HepG2 (cell line): ENCODE results near the gene ZBTB8OS. TPM values are rescaled to one million over a fixed set of nuclear protein-coding genes. Genes with fewer than 3 reads are reported as not detected.

Experiments used
- ATAC-seq: fragments of 200-7000 bp; cut with Tn5 transposase; 3 replicates; pipeline ENCODE4 v1.9.1; 2020; ENCODE audit warnings: mild to moderate bottlenecking, moderate library complexity
- BruUV-seq: library from RNA; stranded (reverse); fragments of 400-500 nt; replicated peaks from 2 replicates; lab custom pipeline; 2021; lab: Mats Ljungman, UMichigan
- CTCF ChIA-PET: fragments of 300-600 bp; formaldehyde crosslinking; extraction: SDS; loops from one replicate; lab custom pipeline; 2021; ENCODE audit warnings: low total read pairs, inconsistent platforms, low intra/inter-chr PET ratio; lab: Yijun Ruan, JAX
- POLR2A ChIA-PET: fragments of 350-600 bp; sonication (Branson Sonifier 250); formaldehyde crosslinking; loops from one replicate; lab custom pipeline; 2020; ENCODE audit warnings: antibody characterized with exemption, inconsistent platforms; lab: Yijun Ruan, JAX
- DNase-seq: peaks from one replicate; pipeline ENCODE4 v3.0.0-alpha.2; 2015; ENCODE audit warnings: low spot score
- FAIRE-seq: peaks from 3 replicates; lab custom pipeline; 2011; peaks lifted over from hg19 to GRCh38; lab: Jason Lieb, UNC
- H2AFZ ChIP-seq: one replicate; pipeline ENCODE4 v1.6.1; 2011; ENCODE audit warnings: low read length, inconsistent platforms
- H3K27ac ChIP-seq: fragments of 300-600 bp; 3 replicates; pipeline ENCODE4 v1.8.0; 2011; ENCODE audit warnings: mixed run types, mild to moderate bottlenecking, mixed read lengths, low read length, inconsistent platforms; ENCODE audit not compliant: insufficient read depth; ENCODE audit errors: extremely low read length
- H3K27me3 ChIP-seq, 2 experiments: fragments of 200-600 bp in 1 of 2; 2 replicates in 1 of 2; 3 replicates in 1 of 2; pipeline versions ENCODE4 v1.6.0 to v1.8.0; 2011; ENCODE audit warnings: low read length in 2 of 2, mild to moderate bottlenecking in 2 of 2, moderate library complexity in 2 of 2, inconsistent platforms in 1 of 2; ENCODE audit not compliant: insufficient read depth in 2 of 2, control insufficient read depth in 1 of 2
- H3K36me3 ChIP-seq, 2 experiments: fragments of 200-600 bp in 1 of 2; replicated peaks in 1 of 2; 2 replicates in 1 of 2; 3 replicates in 1 of 2; pipeline versions ENCODE4 v1.5.1 to v1.8.0; 2011; ENCODE audit warnings: low read length in 2 of 2, inconsistent platforms in 1 of 2; ENCODE audit not compliant: insufficient read depth in 2 of 2, control insufficient read depth in 1 of 2
- H3K4me1 ChIP-seq: 2 replicates; pipeline ENCODE4 v1.5.1; 2012; ENCODE audit warnings: low read length, inconsistent platforms; ENCODE audit not compliant: insufficient read depth
- H3K4me2 ChIP-seq: 2 replicates; pipeline ENCODE4 v1.6.0; 2011; ENCODE audit warnings: low read depth, low read length, inconsistent platforms
- H3K4me3 ChIP-seq, 3 experiments: fragments of 200-600 bp in 1 of 3; sonication (generic), shearing (Covaris generic) in 1 of 3; replicated peaks in 1 of 3; 2 replicates each; pipeline ENCODE4 v1.5.1; 2011 to 2016; ENCODE audit warnings: low read length in 3 of 3, inconsistent platforms in 2 of 3, low read depth in 2 of 3, mild to moderate bottlenecking in 2 of 3, control low read depth in 1 of 3, mixed read lengths in 1 of 3; ENCODE audit not compliant: insufficient read depth in 1 of 3
- H3K79me2 ChIP-seq: one replicate; pipeline ENCODE4 v1.6.1; 2011; ENCODE audit warnings: low read length, inconsistent platforms; ENCODE audit not compliant: insufficient read depth
- H3K9ac ChIP-seq: 2 replicates; pipeline ENCODE4 v1.6.0; 2011; ENCODE audit warnings: mild to moderate bottlenecking, low read depth, low read length, inconsistent platforms; ENCODE audit not compliant: insufficient read depth
- H3K9me3 ChIP-seq: 2 replicates; pipeline ENCODE4 v1.5.1; 2012; ENCODE audit warnings: mild to moderate bottlenecking, low read length
- H4K20me1 ChIP-seq: 2 replicates; pipeline ENCODE4 v1.6.0; 2011; ENCODE audit warnings: inconsistent platforms, mild to moderate bottlenecking, low read length, moderate library complexity; ENCODE audit not compliant: insufficient read depth
- ARNT ChIP-seq: fragments of 450-650 bp; IDR thresholded peaks from 2 replicates; pipeline ENCODE4 v1.6.1; 2017
- CC2D1A ChIP-seq: sonication (generic); formaldehyde crosslinking; IDR thresholded peaks from 2 replicates; pipeline ENCODE4 v1.8.1; 2023; ENCODE audit warnings: mild to moderate bottlenecking, missing genetic modification reagents
- CREB1 ChIP-seq, 2 experiments: fragments of 450-650 bp in 1 of 2; IDR thresholded peaks; 2 replicates each; pipeline ENCODE4 v1.6.1; 2016 to 2017; ENCODE audit warnings: control low read depth in 1 of 2, mild to moderate bottlenecking in 1 of 2, missing compliant biosample characterization in 1 of 2, missing genetic modification characterization in 1 of 2
- KDM5A ChIP-seq: fragments of 200-600 bp; sonication (generic); IDR thresholded peaks from 2 replicates; pipeline ENCODE4 v1.7.0; 2018; ENCODE audit warnings: antibody characterized with exemption, mild to moderate bottlenecking, low read length, borderline replicate concordance
- NFATC3 ChIP-seq: sonication (generic); formaldehyde crosslinking; IDR thresholded peaks from 2 replicates; pipeline ENCODE4 v1.5.1; 2020; ENCODE audit warnings: mild to moderate bottlenecking, missing genetic modification reagents
- PHF5A ChIP-seq: IDR thresholded peaks from one replicate; pipeline ENCODE4 v1.6.1; 2018; ENCODE audit warnings: low read depth, missing genetic modification reagents; ENCODE audit not compliant: unreplicated experiment
- REL ChIP-seq: sonication (generic); formaldehyde crosslinking; conservative IDR thresholded peaks from 2 replicates; pipeline ENCODE4 v1.8.0; 2022; ENCODE audit warnings: mild to moderate bottlenecking, missing genetic modification reagents, moderate library complexity
- STAG1 ChIP-seq: sonication (generic); formaldehyde crosslinking; IDR thresholded peaks from 2 replicates; pipeline ENCODE4 v1.4.0; 2020; ENCODE audit warnings: missing genetic modification reagents
- TAF1 ChIP-seq: sonication (generic); formaldehyde crosslinking; IDR thresholded peaks from 2 replicates; pipeline ENCODE4 v1.4.0; 2020; ENCODE audit warnings: missing genetic modification reagents
- ZC3H4 ChIP-seq: sonication (generic); formaldehyde crosslinking; IDR thresholded peaks from 2 replicates; pipeline ENCODE4 v1.4.0; 2020; ENCODE audit warnings: missing genetic modification reagents, borderline replicate concordance
- ZNF460 ChIP-seq: sonication (generic); formaldehyde crosslinking; IDR thresholded peaks from 2 replicates; pipeline ENCODE4 v1.5.1; 2020; ENCODE audit warnings: missing genetic modification reagents, mild to moderate bottlenecking, borderline replicate concordance
- ZNF782 ChIP-seq: sonication (generic); formaldehyde crosslinking; IDR thresholded peaks from 2 replicates; pipeline ENCODE4 v1.4.0; 2020; ENCODE audit warnings: missing genetic modification reagents, mild to moderate bottlenecking, borderline replicate concordance
- WGBS: methylation state at CpG from one replicate; pipeline ENCODE4 v1.1.6; 2017; ENCODE audit warnings: low lambda C conversion rate; 5-methylcytosine and 5-hydroxymethylcytosine counted together
- in situ Hi-C: cut with HindIII; loops from 2 replicates; pipeline ENCODE4 v1.10.0; 2017; ENCODE audit warnings: low pct_unique_long_range_greater_than_20kb; ENCODE audit not compliant: extremely low pct_ligation_motif_present
- intact Hi-C: fragments of 100-400 bp; cut with micrococcal nuclease; formaldehyde crosslinking; loops from one replicate; pipeline ENCODE4 v1.10.0; 2022; ENCODE audit not compliant: unreplicated experiment
- polyA plus RNA-seq, 8 experiments: library from polyadenylated mRNA; depleted of rRNA in 3 of 8; stranded (reverse) in 7 of 8; unstranded in 1 of 8; fragments of >200 nt; fragmentation: Illumina TruSeq in 4 of 8; extraction: Trizol in 4 of 8; gene quantifications; 2 replicates each; pipeline versions ENCODE4 v1.2.1 to v1.2.3, GENCODE V29; 2011 to 2016; ENCODE audit warnings: low read depth in 4 of 8, missing spikeins in 1 of 8, mixed read lengths in 1 of 8; ENCODE audit not compliant: insufficient read depth in 1 of 8
- total RNA-seq, 5 experiments: library from RNA; depleted of rRNA; stranded (reverse); fragments of >200 nt; fragmentation: Illumina TruSeq; extraction: Trizol; gene quantifications; 2 replicates each; pipeline ENCODE4 v1.2.3, GENCODE V29; 2016; ENCODE audit warnings: low read depth in 1 of 5
- TF ChIP-seq, protein P1 (sequence below): sonication (generic); formaldehyde crosslinking; IDR thresholded peaks from 2 replicates; pipeline ENCODE4 v1.4.0; 2020; ENCODE audit warnings: low read depth, missing genetic modification reagents
- TF ChIP-seq, protein P2 (sequence below): IDR thresholded peaks from 2 replicates; pipeline ENCODE4 v1.6.1; 2016; ENCODE audit warnings: missing genetic modification reagents, missing compliant biosample characterization

ZBTB8OS gene
- total and polyA plus RNA-seq, 2 of the 13 experiments (the other 11 are each of a cell fraction or from before 2014, with no cell fraction given), result 57.7 to 84.8 TPM

DNA sequence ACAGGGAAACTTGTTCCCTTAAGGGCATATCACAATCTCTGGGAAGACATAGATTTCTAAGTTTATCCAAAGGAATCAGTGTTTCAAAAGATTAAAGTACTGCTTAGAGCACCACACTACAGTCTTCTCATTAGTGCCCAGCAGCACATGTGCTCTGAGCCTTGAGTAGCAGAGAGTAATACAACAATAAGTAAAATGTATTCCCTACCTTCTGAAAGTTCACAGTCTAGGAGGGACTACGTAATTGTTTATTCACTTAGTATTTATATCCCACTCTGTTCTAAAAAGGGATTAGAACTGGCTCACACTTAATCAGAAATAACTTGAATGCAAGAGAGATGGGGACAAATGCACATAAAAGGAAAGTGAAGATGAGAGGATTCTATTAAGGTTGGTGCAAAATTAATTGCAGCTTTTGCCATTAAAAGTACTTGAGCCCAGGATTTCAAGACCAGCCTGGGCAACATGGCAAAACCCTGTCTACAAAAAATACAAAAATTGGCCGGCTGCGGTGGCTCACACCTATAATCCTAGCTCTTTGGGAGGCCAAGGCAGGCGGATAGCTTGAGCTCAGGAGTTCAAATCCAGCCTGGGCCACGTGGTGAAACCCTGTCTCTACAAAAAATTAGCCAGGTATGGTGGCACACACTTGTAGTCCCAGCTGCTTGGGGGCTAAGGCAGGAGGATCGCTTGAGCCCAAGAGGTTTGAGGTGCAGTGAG is 43.3 kb upstream of the ZBTB8OS start:
- in situ Hi-C loops (no loop called here), intact Hi-C loops (loop anchor here (2.0 kb wide), 1 partner anchor 43 kb away; the partner anchor contains the start of genes RBBP4 and ZBTB8OS)
- Histone ChIP-seq H3K79me2 (peaks cover 4% of the 10 kb centered on the region), H3K27ac (peak overlapping the region; percentile 95), H3K9me3 (no peaks in the 10 kb centered on the region), H3K4me2 (peak overlapping the region; percentile 96), H3K9ac (peak overlapping the region; percentile 81), H3K4me1 (peaks cover 27% of the 10 kb centered on the region), H3K27me3 (no peaks in the 10 kb centered on the region), H4K20me1 (no peaks in the 10 kb centered on the region), H3K36me3 (no peaks in the 10 kb centered on the region), H2AFZ (no peak overlapping the region), H3K4me3 (peak overlapping the region; percentile 5 to 78 (median 55); a peak in 3 of 6 replicates)
- ChIA-PET POLR2A (interaction anchor here (1.0 to 3.0 kb wide), 5 partner anchors 8 to 44 kb away, joined by 3 to 31 read pairs (median 5); partner anchors contain the start of genes RBBP4 and ZBTB8OS), CTCF (no interaction called here)
- DNase-seq (no peak), FAIRE-seq (no peak), ATAC-seq (no peak)
- BruUV-seq, result no TSS peak
- TF ChIP-seq CREB1 (IDR thresholded peaks at IDR 0.05) (no peak), CREB1 (CRISPR knock-in tag; IDR thresholded peaks at IDR 0.05) (peak; percentile 37; the same call in 1 of the 2 replicates), CC2D1A (CRISPR knock-in tag) (no peak)
- WGBS, result 82% methylated on average over 6 of the region's 6 CpGs

DNA sequence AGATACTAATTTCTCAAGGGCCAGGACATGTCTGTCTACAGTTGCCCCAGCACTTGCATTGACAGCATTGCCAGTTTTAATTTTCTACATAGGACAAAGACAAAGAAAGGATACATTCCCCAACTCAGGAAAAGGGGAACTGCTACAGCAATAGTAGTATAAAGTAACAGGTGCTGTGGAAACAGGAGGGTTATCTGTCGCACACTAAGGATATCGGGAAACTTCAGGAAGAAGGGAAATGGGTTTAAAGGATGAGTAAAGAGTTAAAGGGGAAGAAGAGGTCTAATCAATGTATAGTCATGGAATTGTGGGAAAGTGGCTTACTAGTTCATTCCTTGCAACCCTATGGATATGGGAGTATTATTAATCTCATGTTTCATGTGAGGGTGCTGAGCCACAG is 36.0 kb upstream of the ZBTB8OS start:
- intact Hi-C loops, result no loop called here
- H3K4me2 ChIP-seq, result no peak overlapping the region
- peaks cover 3 to 35% of the 10 kb centered on the region in 2 experiments; a peak in 4 of 5 replicates for H3K36me3 ChIP-seq
- no peak for FAIRE-seq
- no peak for ATAC-seq
- no peaks in the 10 kb centered on the region for H3K27me3 ChIP-seq
- no TSS peak for BruUV-seq
- no peak for DNase-seq
- in situ Hi-C loops, result no loop called here
- no peak overlapping the region for H2AFZ ChIP-seq
- WGBS, result 100% methylated on average over 2 of the region's 2 CpGs
- POLR2A ChIA-PET, result interaction anchor here (1.9 kb wide), 1 partner anchor 8 kb away, joined by 9 read pairs; no protein-coding TSS in a partner anchor
- no peaks in the 10 kb centered on the region for H3K79me2 ChIP-seq
- H3K9ac ChIP-seq, result no peak overlapping the region
- H3K4me3 ChIP-seq, result no peak overlapping the region
- CTCF ChIA-PET, result no interaction called here
- no peaks in the 10 kb centered on the region for H3K4me1 ChIP-seq
- H3K27ac ChIP-seq, result no peak overlapping the region
- H4K20me1 ChIP-seq, result no peaks in the 10 kb centered on the region; the same call in 1 of the 2 replicates
- no peaks in the 10 kb centered on the region for H3K9me3 ChIP-seq
- TF ChIP-seq TAF1 (no peak), REL (CRISPR knock-in tag) (no peak), NFATC3 (CRISPR knock-in tag) (no peak), ARNT (no peak), PHF5A (CRISPR knock-in tag) (no peak), STAG1 (CRISPR knock-in tag) (no peak), ZC3H4 (no peak), ZNF460 (CRISPR knock-in tag) (no peak), KDM5A (no peak), ZNF782 (CRISPR knock-in tag) (no peak)
- TF ChIP-seq, protein P1, sequence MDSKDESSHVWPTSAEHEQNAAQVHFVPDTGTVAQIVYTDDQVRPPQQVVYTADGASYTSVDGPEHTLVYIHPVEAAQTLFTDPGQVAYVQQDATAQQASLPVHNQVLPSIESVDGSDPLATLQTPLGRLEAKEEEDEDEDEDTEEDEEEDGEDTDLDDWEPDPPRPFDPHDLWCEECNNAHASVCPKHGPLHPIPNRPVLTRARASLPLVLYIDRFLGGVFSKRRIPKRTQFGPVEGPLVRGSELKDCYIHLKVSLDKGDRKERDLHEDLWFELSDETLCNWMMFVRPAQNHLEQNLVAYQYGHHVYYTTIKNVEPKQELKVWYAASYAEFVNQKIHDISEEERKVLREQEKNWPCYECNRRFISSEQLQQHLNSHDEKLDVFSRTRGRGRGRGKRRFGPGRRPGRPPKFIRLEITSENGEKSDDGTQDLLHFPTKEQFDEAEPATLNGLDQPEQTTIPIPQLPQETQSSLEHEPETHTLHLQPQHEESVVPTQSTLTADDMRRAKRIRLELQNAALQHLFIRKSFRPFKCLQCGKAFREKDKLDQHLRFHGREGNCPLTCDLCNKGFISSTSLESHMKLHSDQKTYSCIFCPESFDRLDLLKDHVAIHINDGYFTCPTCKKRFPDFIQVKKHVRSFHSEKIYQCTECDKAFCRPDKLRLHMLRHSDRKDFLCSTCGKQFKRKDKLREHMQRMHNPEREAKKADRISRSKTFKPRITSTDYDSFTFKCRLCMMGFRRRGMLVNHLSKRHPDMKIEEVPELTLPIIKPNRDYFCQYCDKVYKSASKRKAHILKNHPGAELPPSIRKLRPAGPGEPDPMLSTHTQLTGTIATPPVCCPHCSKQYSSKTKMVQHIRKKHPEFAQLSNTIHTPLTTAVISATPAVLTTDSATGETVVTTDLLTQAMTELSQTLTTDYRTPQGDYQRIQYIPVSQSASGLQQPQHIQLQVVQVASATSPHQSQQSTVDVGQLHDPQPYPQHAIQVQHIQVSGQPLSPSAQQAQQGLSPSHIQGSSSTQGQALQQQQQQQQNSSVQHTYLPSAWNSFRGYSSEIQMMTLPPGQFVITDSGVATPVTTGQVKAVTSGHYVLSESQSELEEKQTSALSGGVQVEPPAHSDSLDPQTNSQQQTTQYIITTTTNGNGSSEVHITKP (CRISPR knock-in tag), result no peak
- TF ChIP-seq, protein P2, sequence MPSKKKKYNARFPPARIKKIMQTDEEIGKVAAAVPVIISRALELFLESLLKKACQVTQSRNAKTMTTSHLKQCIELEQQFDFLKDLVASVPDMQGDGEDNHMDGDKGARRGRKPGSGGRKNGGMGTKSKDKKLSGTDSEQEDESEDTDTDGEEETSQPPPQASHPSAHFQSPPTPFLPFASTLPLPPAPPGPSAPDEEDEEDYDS (CRISPR knock-in tag), result no peak
